Chondrocyte (in vitro differentiated cells): Measurements from ENCODE around the gene NEK5. TPM values are rescaled to one million over a fixed set of nuclear protein-coding genes. Genes with fewer than 3 reads are reported as not detected.
A peak's percentile ranks its signal among the peaks of the same experiment; 100 is the strongest.
"Not testable (repeated sequence)": the region's sequence is repeated elsewhere in the genome, so short reads cannot be mapped to it uniquely, and the experiment has no call there.

ENCODE experiments used
- DNase-seq: peaks from one replicate; pipeline ENCODE4 v3.0.0; 2021; ENCODE audit warnings: mixed read lengths, low spot score
- H3K27ac Mint-ChIP-seq: one replicate; pipeline ENCODE4 v1.8.0; 2021; ENCODE audit warnings: mild to moderate bottlenecking, moderate library complexity, mixed read lengths; ENCODE audit not compliant: unreplicated experiment
- H3K27me3 Mint-ChIP-seq: 2 replicates; pipeline ENCODE4 v1.8.0; 2021; ENCODE audit warnings: low read depth, mixed read lengths
- H3K36me3 Mint-ChIP-seq: 2 replicates; pipeline ENCODE4 v1.8.0; 2021; ENCODE audit warnings: low read depth, mixed read lengths
- H3K4me1 Mint-ChIP-seq: 2 replicates; pipeline ENCODE4 v1.8.0; 2021; ENCODE audit warnings: low read depth, mild to moderate bottlenecking, mixed read lengths
- H3K4me3 Mint-ChIP-seq: one replicate; pipeline ENCODE4 v1.8.0; 2021; ENCODE audit warnings: mild to moderate bottlenecking, moderate library complexity, mixed read lengths; ENCODE audit not compliant: unreplicated experiment
- H3K9me3 Mint-ChIP-seq: 2 replicates; pipeline ENCODE4 v1.8.0; 2021; ENCODE audit warnings: low read depth, mixed read lengths
- total RNA-seq: library from RNA; stranded (reverse); gene quantifications from 3 replicates; pipeline ENCODE4 v1.2.1, GENCODE V29; 2021
- TF ChIP-seq, protein P1 (sequence below): fragments of 200-600 bp; sonication (generic); IDR thresholded peaks from 2 replicates; pipeline ENCODE4 v1.5.0; 2021; ENCODE audit warnings: antibody characterized with exemption, mild to moderate bottlenecking, moderate library complexity

Gene NEK5
- total RNA-seq, 1 donor from 2014 or later: 0.40 TPM

DNA sequence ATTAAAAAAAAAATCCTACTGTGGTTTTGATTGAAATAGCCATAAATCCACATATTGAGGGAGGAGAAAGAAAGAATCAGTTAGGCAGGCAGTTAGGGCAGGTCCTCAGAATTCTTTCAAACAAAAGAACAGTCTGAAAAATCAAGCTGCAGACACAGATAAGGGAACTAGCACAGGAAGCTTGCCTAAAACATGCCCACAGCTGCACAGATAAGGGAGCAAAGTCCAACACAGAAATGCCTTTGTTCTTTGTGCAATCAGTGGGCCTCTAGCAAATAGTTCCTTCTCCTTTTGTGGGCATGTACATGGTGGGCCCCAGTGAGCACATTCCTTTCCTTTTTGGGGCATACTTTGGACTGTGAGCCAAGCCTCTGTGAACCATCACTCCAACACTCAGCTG, 61.6 kb downstream of the NEK5 start:
- Mint-ChIP-seq H3K27ac (no peak overlapping the region), H3K9me3 (peaks cover 41% of the 10 kb centered on the region), H3K4me3 (no peak overlapping the region), H3K36me3 (peaks cover 11% of the 10 kb centered on the region), H3K27me3 (no peaks in the 10 kb centered on the region), H3K4me1 (peaks cover 8% of the 10 kb centered on the region)
- no peak for DNase-seq
- TF ChIP-seq, protein P1, sequence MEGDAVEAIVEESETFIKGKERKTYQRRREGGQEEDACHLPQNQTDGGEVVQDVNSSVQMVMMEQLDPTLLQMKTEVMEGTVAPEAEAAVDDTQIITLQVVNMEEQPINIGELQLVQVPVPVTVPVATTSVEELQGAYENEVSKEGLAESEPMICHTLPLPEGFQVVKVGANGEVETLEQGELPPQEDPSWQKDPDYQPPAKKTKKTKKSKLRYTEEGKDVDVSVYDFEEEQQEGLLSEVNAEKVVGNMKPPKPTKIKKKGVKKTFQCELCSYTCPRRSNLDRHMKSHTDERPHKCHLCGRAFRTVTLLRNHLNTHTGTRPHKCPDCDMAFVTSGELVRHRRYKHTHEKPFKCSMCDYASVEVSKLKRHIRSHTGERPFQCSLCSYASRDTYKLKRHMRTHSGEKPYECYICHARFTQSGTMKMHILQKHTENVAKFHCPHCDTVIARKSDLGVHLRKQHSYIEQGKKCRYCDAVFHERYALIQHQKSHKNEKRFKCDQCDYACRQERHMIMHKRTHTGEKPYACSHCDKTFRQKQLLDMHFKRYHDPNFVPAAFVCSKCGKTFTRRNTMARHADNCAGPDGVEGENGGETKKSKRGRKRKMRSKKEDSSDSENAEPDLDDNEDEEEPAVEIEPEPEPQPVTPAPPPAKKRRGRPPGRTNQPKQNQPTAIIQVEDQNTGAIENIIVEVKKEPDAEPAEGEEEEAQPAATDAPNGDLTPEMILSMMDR: no peak

DNA sequence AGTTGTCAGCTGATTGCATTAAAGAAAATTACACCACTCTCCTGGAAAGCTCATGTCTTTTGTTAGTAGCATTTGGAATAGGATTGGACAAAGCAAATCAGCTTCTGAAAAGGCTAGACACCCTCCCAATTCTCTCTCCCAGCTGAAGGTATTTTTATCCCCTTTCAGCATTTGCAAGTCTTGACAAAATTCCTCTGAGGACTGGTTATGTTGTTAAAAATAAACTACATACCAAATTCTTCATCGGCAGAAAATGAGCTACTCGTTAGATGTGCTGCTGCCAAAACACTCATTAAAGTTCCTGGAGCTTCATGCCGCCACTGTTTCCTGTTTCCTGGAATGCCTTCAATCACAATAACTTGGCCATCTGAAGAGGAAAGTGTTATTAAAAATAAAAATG, 67.3 kb downstream of the NEK5 start:
- no peak for DNase-seq
- H3K36me3 Mint-ChIP-seq: no peaks in the 10 kb centered on the region
- no peaks in the 10 kb centered on the region for H3K27me3 Mint-ChIP-seq
- peak overlapping the region; percentile 50 for H3K27ac Mint-ChIP-seq
- H3K4me1 Mint-ChIP-seq: peaks cover 10% of the 10 kb centered on the region
- TF ChIP-seq, protein P1: no peak
- peaks cover 11% of the 10 kb centered on the region for H3K9me3 Mint-ChIP-seq
- no peak overlapping the region for H3K4me3 Mint-ChIP-seq

DNA sequence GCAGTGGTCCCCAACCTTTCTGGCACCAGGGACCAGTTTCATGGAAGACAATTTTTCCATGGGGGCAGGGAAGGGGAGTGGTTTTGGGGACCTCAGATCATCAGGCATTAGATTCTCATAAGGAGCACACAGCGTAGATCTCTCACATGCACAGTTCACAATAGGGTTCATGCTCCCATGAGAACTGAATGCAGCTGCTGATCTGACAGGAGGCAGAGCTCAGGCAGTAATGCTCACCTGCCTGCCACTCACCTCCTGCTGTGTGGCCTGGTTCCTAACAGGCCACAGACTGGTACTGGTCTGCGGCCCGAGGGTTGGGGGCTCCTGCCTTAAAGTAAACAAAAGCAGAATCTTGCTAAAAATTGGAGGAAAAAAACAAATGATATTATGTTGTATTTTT, 67.8 kb downstream of the NEK5 start:
- H3K4me3 Mint-ChIP-seq, H3K4me1 Mint-ChIP-seq, H3K36me3 Mint-ChIP-seq, DNase-seq, H3K27me3 Mint-ChIP-seq, H3K27ac Mint-ChIP-seq: not testable (repeated sequence)
- H3K9me3 Mint-ChIP-seq: peaks cover 11% of the 10 kb centered on the region

DNA sequence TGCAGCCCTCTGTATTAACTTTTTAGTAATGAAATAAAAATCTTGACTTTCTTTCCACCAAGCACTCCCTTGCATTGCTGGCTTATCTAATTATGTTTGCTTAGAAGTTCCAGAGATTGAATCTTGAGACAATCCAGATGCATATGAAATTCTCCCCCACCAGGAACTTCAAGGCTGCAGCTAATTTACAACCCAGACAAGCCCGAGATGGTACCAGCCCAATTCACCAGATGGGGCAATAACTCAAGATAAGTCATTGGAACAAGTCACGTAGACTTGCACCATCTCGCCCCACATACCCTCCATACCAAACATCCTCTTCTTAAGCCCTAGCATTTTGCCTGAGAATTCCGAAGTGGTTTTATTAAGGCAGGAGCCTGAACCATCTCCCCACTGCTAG, 75.4 kb downstream of the NEK5 start:
- Mint-ChIP-seq H3K9me3 (peaks cover 10% of the 10 kb centered on the region), H3K36me3 (peaks cover 3% of the 10 kb centered on the region), H3K27ac (no peak overlapping the region), H3K4me1 (no peaks in the 10 kb centered on the region), H3K27me3 (no peaks in the 10 kb centered on the region), H3K4me3 (no peak overlapping the region)
- no peak for DNase-seq
- TF ChIP-seq, protein P1: no peak

DNA sequence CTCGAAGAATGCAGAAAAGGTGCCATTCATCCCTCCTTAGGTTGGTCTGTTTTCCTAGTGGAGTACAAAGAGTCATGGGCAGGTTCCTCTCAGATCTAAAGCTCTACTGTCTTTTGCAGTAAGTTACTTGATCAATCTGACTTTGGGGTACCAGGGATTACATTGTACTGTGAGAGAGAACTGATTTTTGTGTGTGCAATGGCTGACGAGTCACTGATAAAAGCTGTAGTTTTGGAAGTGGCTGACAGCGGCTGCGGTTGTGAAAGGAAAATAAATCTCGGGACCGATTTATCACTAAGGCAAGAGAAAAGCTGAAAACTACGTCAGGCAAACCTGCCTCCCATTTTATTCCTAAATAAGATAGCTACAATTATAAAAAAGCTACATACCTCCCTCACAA, 77.5 kb downstream of the NEK5 start:
- DNase-seq: no peak
- peaks cover 3% of the 10 kb centered on the region for H3K36me3 Mint-ChIP-seq
- no peaks in the 10 kb centered on the region for H3K4me1 Mint-ChIP-seq
- TF ChIP-seq, protein P1: no peak
- H3K27ac Mint-ChIP-seq: no peak overlapping the region
- no peaks in the 10 kb centered on the region for H3K27me3 Mint-ChIP-seq
- H3K9me3 Mint-ChIP-seq: peaks cover 11% of the 10 kb centered on the region
- H3K4me3 Mint-ChIP-seq: no peak overlapping the region

DNA sequence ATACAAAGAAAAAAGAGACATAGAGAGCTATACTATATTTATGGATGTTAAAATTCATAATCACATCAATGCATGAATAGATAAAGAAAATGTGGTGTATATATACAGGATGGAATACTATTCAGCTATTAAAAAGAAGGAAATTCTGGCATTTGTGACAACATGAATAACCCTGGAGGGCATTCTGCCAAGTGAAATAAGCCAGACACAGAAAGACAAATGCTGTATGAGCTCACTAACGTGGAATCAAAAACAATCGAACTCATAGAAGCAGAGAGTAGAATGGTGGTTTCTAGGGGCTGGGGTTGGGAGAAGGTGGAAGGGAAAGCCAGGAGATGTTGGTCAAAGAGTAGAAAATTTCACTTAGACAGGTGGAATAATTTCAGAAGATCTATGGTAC, 80.4 kb downstream of the NEK5 start:
- Mint-ChIP-seq H3K27ac (no peak overlapping the region), H3K27me3 (no peaks in the 10 kb centered on the region), H3K9me3 (peaks cover 9% of the 10 kb centered on the region), H3K36me3 (peaks cover 7% of the 10 kb centered on the region), H3K4me3 (no peak overlapping the region), H3K4me1 (no peaks in the 10 kb centered on the region)
- DNase-seq: no peak
- TF ChIP-seq, protein P1: no peak
